Measurements from ENCODE around the gene CALN1.
"Not testable (repeated sequence)": the region's sequence is repeated elsewhere in the genome, so short reads cannot be mapped to it uniquely, and the experiment has no call there.

The CALN1 gene

DNA sequence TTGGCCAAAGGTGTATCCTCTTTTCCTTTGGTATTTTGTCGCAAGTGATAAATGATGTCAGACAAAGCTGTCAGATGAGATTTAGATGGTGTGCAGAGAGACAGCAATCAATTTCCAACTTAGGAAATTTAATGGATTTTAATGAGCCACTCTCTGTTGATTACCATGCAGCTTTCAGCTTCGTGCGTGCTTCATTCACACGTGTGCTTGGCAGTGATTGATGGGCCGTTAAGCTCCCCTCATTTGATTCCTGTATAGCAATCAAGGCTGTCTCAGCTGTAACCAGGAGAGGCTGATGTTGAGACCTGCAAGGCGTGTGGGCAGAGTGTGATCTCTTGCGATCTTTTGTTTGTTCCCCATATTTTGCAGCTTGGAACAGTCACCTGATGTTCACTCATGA lies 439.6 kb downstream of the CALN1 start:
- DNase-seq (ENCODE audit: low spot score): no peak

DNA sequence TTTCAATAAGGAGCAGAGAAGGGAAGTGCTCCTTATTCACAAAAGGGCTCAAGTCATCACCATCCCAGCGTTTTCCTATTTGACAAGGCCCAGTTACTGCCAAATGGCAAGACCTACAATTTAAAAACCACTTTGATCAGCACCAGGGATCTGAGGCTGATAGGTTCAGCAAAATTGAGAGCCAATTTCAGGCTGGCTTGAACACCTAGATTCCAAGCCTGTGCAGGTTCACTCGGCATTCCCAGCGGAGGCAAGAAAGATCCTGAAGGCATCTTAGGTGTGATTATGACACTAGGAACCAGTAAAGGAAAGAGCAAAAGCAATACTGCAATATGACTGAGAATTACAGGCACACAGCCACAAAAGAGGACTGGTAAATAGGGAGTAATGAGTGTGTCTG lies 441.4 kb downstream of the CALN1 start:
- no peak for DNase-seq (ENCODE audit: low spot score)

GRCh38 chr7:71962636-71963035 lies 449.5 kb downstream of the CALN1 start:
- DNase-seq (ENCODE audit: low spot score): no peak

- DNase-seq (ENCODE audit: low spot score): no peak
These were observed 450.9 kb downstream of the CALN1 start for GRCh38 chr7:71961283-71961682.

GRCh38 chr7:71942115-71942514 lies 470.0 kb downstream of the CALN1 start:
- no peak for DNase-seq (ENCODE audit: low spot score)

DNA sequence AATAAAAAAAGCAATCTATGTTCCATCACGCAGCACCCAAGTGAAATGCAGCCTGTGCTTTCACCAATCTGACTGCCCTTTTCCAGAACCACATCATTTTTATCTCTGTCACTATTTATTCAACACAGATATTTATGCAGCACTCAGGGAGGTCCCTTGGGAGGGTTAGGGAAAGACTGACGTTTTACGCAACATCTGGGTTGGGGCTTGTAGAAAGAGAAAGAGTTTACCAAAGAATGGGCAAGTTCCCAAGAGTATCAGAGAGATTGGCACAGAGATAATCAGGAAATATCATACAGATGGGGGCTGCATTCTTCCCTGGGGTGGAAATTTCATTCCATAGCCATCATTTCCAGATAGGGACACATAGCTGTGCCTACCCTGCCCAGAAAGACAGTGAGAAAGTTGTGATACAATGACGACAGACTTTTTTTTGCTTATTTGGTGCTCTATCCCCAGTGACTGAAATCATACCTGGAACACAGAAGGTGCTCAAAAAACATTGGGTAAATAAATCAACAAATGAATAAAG lies 474.2 kb downstream of the CALN1 start:
- DNase-seq (ENCODE audit: low spot score): no peak

- DNase-seq (ENCODE audit: low spot score): no peak
These were observed 476.5 kb downstream of the CALN1 start for GRCh38 chr7:71935674-71936073.

DNA sequence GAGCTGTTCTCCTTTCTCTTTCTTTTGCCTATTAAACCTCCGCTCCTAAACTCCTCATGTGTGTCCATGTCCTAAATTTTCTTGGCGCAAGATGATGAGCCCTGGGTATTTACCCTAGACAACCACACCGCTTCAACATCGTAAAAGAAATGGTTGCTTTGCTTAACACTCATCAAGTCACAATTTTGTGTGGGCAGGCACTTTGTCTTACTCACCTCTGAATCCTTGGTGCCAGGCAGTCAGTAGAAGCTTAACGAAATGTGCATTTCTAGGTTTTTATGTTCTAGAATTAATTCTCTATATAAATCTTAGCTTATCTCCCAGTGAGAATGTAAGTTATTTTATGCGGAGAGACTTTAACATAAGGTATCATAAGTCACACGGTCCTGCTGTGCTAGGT lies 478.7 kb downstream of the CALN1 start:
- DNase-seq (ENCODE audit: low spot score): no peak

DNA sequence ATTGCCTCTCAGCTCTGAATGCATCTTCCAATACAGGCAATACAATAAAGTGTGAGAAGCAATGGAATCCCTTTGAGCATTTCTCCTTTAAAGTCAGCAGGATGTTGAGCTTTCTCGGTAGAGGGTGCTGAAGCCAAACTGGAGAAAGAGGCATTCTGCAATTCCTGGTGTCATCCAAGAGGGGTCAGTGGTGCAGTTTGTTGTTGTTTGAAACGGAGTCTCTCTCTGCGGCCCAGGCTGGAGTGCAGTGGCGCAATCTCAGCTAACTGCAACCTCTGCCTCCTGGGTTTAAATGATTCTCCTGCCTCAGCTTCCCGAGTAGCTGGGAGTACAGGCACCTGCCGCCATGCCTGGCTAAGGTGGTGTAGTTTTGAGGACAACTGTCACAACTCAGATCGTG lies 486.5 kb downstream of the CALN1 start:
- peak; percentile 47 for DNase-seq (ENCODE audit: low spot score)

DNA sequence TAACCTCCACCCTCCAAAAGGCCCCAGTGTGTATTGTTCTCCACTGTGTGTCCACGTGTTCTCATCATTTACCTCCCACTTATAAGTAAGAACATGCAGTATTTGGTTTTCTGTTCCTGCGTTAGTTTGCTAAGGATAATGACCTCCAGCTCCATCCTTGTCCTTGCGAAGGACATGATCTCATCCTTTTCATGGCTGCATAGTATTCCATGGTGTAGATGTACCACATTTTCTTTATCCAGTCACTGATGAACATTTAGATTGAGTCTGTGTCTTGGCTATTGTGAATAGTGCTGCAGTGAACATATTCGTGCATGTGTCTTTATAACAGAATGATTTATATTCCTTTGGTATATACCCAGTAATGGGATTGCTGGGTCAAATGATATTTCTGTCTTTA lies 497.9 kb downstream of the CALN1 start:
- not testable (repeated sequence) for DNase-seq (ENCODE audit: low spot score)

DNA sequence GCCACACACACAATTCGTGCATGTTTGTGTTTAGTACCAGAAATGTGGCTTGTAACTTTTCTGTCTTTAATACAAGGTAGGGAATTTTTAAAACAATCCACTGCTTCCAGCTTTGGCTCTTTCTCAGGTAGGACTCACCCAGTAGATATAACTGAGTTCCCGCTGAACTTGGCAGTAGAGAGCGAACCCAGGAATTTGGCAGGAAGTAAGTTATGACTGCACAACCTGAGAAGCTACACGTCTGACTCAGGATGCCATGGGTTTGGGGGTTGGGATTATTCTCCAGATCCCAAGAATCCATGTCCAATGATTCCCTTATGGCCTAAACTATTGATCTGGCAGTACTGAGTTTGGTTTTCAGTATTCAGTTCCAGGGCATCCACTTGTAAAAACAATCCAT lies 499.7 kb downstream of the CALN1 start:
- no peak for DNase-seq (ENCODE audit: low spot score)

GRCh38 chr7:71911051-71911450 lies 501.1 kb downstream of the CALN1 start:
- no peak for DNase-seq (ENCODE audit: low spot score)

GRCh38 chr7:71905821-71906220 lies 506.3 kb downstream of the CALN1 start:
- DNase-seq (ENCODE audit: low spot score): no peak

DNA sequence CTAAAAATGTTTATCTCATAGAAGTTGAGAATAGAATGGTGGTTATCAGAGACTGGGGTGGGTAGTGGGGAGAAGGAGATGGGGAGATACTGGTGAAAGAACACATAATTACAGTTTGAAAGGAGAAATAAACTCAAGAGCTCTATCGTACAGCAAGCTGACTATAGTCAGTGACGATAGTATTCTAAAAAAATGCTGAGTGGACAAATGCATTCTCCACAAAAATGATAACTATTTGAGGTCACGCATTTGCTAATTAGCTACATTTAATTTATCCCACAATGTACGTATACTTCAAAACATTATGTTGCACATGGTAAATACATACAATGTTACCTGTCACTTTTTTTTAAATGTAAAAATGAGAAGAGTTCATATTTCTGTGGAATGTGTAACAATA lies 507.7 kb downstream of the CALN1 start:
- no peak for DNase-seq (ENCODE audit: low spot score)

- DNase-seq (ENCODE audit: low spot score): no peak
These were observed 511.6 kb downstream of the CALN1 start for GRCh38 chr7:71900556-71900955.

DNA sequence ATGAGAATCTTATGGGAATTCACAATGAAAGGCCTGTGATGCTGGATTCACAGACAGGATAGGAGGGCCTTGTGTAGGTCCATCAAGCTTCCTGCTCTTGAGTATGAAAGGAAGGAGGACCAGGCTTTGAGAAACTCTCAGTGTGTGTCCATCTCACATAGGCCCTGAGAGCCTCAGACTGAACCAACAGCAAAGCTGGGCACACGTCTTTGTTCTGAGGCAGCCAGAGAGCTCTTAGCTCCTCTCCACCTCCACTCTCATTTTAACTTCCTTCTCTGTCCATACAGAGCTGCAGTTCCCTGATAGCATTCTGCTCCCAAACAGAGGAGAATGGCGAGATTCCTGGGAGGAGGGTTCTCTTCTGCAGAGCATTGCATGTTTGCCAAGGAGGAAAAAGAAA lies 515.6 kb downstream of the CALN1 start:
- no peak for DNase-seq (ENCODE audit: low spot score)

DNA sequence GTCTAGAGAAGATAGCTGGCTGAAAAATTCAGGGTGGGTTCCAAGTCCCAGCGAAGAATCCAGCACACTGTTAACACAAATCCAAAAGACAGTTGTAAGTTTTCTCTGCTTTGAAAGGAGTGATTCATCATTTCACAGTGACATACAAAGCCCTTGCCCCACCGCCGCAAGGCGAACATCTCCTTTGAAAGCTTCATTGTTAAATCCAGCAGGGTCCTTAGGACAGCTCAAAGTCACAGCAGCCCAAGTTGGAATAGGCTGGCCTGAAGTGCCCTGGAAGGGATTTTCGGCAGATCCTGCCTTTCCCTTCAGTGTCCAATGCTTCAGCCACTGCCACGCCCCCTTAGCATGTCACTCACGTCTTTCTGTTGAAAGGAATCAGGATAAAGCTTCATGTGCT lies 526.1 kb downstream of the CALN1 start:
- DNase-seq (ENCODE audit: low spot score): peak; percentile 16

GRCh38 chr7:71885487-71885886 lies 526.7 kb downstream of the CALN1 start:
- no peak for DNase-seq (ENCODE audit: low spot score)

DNA sequence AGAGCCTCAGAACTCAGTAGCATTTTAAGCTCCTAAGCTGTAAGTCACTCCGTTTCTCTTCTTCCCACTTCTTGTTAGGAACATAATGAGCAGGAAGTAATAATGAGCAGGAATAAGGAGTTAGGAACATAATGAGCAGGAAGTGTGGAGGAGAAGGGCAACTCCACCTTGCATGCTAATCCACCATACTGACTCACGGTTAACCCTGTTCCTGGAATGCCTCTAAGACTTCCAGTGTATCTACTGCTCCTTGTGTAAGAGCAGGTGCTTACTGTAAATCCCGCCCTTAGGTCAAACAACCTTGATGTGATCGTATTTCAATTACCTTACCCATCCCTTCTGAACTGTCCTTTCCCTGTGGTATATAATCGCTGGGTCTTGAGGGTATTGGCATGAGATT lies 528.7 kb downstream of the CALN1 start:
- no peak for DNase-seq (ENCODE audit: low spot score)

GRCh38 chr7:71871446-71871845 lies 540.7 kb downstream of the CALN1 start:
- peak; percentile 38 for DNase-seq (ENCODE audit: low spot score)

DNA sequence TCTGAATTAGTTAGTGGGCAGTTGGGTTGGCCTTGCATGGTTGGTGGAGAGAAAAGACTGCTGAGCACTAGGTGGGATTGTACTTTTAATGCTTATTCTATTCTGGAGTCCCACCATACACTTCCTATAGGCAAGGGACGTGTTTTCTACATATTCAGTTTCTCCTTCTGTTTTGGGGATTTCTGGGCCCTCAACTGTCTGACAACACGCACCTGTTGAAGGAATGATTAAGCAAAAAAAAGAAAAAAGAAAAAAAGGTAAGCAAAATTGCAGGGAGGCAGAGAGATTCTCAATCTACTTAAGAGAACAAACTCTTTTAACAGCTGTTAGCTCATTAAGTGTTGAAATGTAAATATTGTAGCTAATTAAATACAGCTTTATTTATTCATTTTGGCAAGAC lies 541.3 kb downstream of the CALN1 start:
- DNase-seq (ENCODE audit: low spot score): no peak

GRCh38 chr7:71868797-71869196 lies 543.3 kb downstream of the CALN1 start:
- no peak for DNase-seq (ENCODE audit: low spot score)

DNA sequence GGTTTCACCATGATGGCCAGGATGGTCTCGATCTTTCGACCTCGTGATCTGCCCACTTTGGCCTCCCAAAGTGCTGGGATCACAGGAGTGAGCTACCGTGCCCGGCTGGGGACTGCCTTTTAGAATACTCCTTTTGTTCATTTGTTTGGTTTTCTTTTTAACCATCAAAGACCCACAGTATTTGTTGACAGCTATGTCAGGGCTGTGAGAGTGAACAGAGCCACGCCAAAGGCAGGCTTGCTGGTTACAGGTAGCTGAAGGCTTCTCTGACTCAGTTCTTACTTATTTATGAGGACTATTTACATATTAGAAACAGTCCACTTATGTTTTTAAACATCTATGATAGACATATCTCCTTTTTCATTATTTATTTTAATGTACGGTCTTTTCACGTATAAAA lies 544.5 kb downstream of the CALN1 start:
- DNase-seq (ENCODE audit: low spot score): no peak

DNA sequence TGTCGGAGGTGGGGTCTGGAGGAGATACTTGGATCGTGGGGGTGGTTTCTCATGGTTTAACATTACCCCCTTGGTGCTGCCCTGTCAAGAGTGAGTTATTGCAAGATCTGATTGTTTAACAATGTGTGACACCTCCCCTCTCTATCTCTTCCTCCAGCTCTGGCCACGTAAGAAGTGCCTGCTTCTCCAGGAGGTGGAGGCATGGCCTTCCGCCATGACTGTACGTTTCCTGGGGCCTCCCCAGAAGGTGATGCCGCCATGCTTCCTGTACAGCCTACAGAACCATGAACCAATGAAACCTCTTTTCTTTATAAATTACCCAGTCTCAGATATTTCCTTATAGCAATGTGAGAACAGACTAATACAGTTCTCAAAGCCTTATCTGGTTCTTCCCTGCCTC lies 547.0 kb downstream of the CALN1 start:
- no peak for DNase-seq (ENCODE audit: low spot score)

- DNase-seq (ENCODE audit: low spot score): no peak
These were observed 548.0 kb downstream of the CALN1 start for GRCh38 chr7:71864130-71864529.

All from iPS-NIHi11 (cell line).